WERI-Rb-1 (cell line): ENCODE data around the gene P2RY11.

Experiments
- DNase-seq: peaks from one replicate; pipeline ENCODE4 v3.0.0-alpha.2; 2020
- H3K27ac ChIP-seq: fragments of 250-450 bp; sonication (Bioruptor Pico); 2 replicates; pipeline ENCODE4 v1.5.1; 2020; ENCODE audit warnings: mild to moderate bottlenecking, moderate library complexity
- H3K27me3 ChIP-seq: fragments of 250-450 bp; sonication (Bioruptor Pico); 2 replicates; pipeline ENCODE4 v1.5.1; 2021; ENCODE audit warnings: mild to moderate bottlenecking, low read depth, moderate library complexity; ENCODE audit not compliant: insufficient read depth, severe bottlenecking
- H3K36me3 ChIP-seq: fragments of 250-450 bp; sonication (Bioruptor Pico); 2 replicates; pipeline ENCODE4 v1.5.1; 2020; ENCODE audit warnings: mild to moderate bottlenecking, moderate library complexity
- H3K4me3 ChIP-seq: 2 replicates; pipeline ENCODE4 v1.5.1; 2011; ENCODE audit warnings: low read depth, mild to moderate bottlenecking, control low read depth, low read length
- H3K9me3 ChIP-seq: fragments of 250-450 bp; sonication (Bioruptor Pico); 2 replicates; pipeline ENCODE4 v1.5.1; 2021; ENCODE audit warnings: mild to moderate bottlenecking, moderate library complexity; ENCODE audit not compliant: severe bottlenecking
- CTCF ChIP-seq: IDR thresholded peaks from 2 replicates; pipeline ENCODE4 v1.5.1; 2011; ENCODE audit warnings: low read depth, mild to moderate bottlenecking, control low read depth, inconsistent platforms, low read length

P2RY11 gene

DNA sequence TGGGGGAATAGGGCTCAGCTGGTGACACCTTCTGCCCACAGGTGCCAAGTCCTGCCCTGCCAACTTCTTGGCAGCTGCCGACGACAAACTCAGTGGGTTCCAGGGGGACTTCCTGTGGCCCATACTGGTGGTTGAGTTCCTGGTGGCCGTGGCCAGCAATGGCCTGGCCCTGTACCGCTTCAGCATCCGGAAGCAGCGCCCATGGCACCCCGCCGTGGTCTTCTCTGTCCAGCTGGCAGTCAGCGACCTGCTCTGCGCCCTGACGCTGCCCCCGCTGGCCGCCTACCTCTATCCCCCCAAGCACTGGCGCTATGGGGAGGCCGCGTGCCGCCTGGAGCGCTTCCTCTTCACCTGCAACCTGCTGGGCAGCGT is 2.1 kb downstream of the P2RY11 start:
- no peaks in the 10 kb centered on the region for H3K9me3 ChIP-seq
- DNase-seq, result no peak
- no peak overlapping the region for H3K4me3 ChIP-seq
- no peak for TF ChIP-seq CTCF
- no peaks in the 10 kb centered on the region for H3K27me3 ChIP-seq
- no peak overlapping the region for H3K27ac ChIP-seq
- peaks cover 72% of the 10 kb centered on the region for H3K36me3 ChIP-seq

GRCh38 chr19:10113964-10114650 is 2.6 kb downstream of the P2RY11 start:
- H3K9me3 ChIP-seq, result no peaks in the 10 kb centered on the region
- H3K27ac ChIP-seq, result no peak overlapping the region
- no peak for TF ChIP-seq CTCF
- H3K4me3 ChIP-seq, result no peak overlapping the region
- DNase-seq, result no peak
- H3K36me3 ChIP-seq, result peaks cover 68% of the 10 kb centered on the region
- no peaks in the 10 kb centered on the region for H3K27me3 ChIP-seq

- no peaks in the 10 kb centered on the region for H3K9me3 ChIP-seq
- H3K27me3 ChIP-seq, result no peaks in the 10 kb centered on the region
- TF ChIP-seq CTCF, result no peak
- no peak overlapping the region for H3K4me3 ChIP-seq
- H3K27ac ChIP-seq, result no peak overlapping the region
- no peak for DNase-seq
- peaks cover 61% of the 10 kb centered on the region for H3K36me3 ChIP-seq
Measured at GRCh38 chr19:10114651-10115391, 3.3 kb downstream of the P2RY11 start.

GRCh38 chr19:10115392-10116084 is 4.0 kb downstream of the P2RY11 start:
- H3K4me3 ChIP-seq, result no peak overlapping the region
- H3K9me3 ChIP-seq, result no peaks in the 10 kb centered on the region
- TF ChIP-seq CTCF, result no peak
- no peak for DNase-seq
- H3K27ac ChIP-seq, result no peak overlapping the region
- no peaks in the 10 kb centered on the region for H3K27me3 ChIP-seq
- peaks cover 54% of the 10 kb centered on the region for H3K36me3 ChIP-seq

GRCh38 chr19:10116085-10116865 is 4.8 kb downstream of the P2RY11 start:
- peaks cover 47% of the 10 kb centered on the region for H3K36me3 ChIP-seq
- no peaks in the 10 kb centered on the region for H3K9me3 ChIP-seq
- no peak for DNase-seq
- TF ChIP-seq CTCF, result no peak
- H3K27ac ChIP-seq, result no peak overlapping the region
- H3K4me3 ChIP-seq, result no peak overlapping the region
- H3K27me3 ChIP-seq, result no peaks in the 10 kb centered on the region
